Neural crest cell (in vitro differentiated cells): ENCODE measurements around the gene CLK3. TPM values are rescaled to one million over a fixed set of nuclear protein-coding genes. Genes with fewer than 3 reads are reported as not detected.

Source experiments
- DNase-seq: peaks from one replicate; pipeline ENCODE4 v3.0.0; 2021; ENCODE audit warnings: low read depth, mixed read lengths, low spot score
- H3K27ac Mint-ChIP-seq: one replicate; pipeline ENCODE4 v1.8.0; 2021; ENCODE audit warnings: mild to moderate bottlenecking, mixed read lengths; ENCODE audit not compliant: unreplicated experiment
- H3K27me3 Mint-ChIP-seq: 2 replicates; pipeline ENCODE4 v1.8.0; 2021; ENCODE audit warnings: low read depth, mild to moderate bottlenecking, mixed read lengths
- H3K36me3 Mint-ChIP-seq: 2 replicates; pipeline ENCODE4 v1.8.0; 2021; ENCODE audit warnings: low read depth, mild to moderate bottlenecking, mixed read lengths
- H3K4me1 Mint-ChIP-seq: 2 replicates; pipeline ENCODE4 v1.8.0; 2021; ENCODE audit warnings: mixed read lengths
- H3K4me3 Mint-ChIP-seq: one replicate; pipeline ENCODE4 v1.8.0; 2021; ENCODE audit warnings: mild to moderate bottlenecking, mixed read lengths
- H3K9me3 Mint-ChIP-seq: 2 replicates; pipeline ENCODE4 v1.8.0; 2021; ENCODE audit warnings: mixed read lengths
- total RNA-seq: library from RNA; stranded (reverse); gene quantifications from 2 replicates; pipeline ENCODE4 v1.2.1, GENCODE V29; 2021
- TF ChIP-seq, protein P1 (sequence below): fragments of 200-600 bp; sonication (generic); conservative IDR thresholded peaks from 2 replicates; pipeline ENCODE4 v1.5.0; 2021; ENCODE audit warnings: antibody characterized with exemption, mild to moderate bottlenecking

Gene CLK3
- total RNA-seq, 1 donor from 2014 or later, result 88.7 TPM

DNA sequence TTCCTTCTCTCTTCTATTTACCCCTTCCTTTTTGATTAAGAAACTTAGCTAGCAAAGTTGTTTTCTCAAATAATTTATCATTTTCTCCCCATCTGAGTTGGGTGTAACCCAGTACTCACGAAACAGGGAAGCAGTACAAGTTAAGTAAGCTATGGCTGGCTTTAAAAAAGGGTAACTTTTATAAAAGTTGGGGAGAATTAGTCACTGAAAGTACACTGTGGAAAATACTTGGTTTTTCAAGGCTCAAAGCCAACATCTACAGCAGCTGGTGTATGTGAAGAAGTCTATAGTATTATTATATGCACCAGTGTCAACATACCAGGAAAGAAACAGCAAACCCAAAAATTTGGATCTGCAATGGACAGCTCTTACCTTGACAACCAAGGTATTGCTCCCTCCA, 25.5 kb downstream of the CLK3 start:
- H3K27ac Mint-ChIP-seq, result no peak overlapping the region
- peaks cover 17% of the 10 kb centered on the region for H3K4me1 Mint-ChIP-seq

DNA sequence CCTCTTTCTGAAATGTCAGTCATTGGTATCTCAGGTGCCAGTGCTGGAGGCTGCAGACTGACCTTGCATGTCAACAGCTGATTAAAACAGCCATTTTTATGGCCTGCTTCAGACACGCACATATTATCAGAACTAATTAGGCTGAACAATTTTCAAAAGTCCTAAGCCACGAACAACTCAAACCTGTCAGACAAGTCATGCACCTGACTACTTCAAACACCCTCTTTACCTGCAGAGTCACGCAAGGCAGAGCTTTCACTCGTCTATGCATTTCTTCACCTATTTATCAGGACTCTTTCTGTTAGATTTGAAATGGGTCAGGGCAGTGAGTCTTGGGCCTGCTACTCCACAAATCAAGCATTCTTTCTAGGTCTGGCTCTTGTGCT, 26.7 kb downstream of the CLK3 start:
- no peak overlapping the region for H3K27ac Mint-ChIP-seq
- H3K4me3 Mint-ChIP-seq, result no peak overlapping the region
- no peaks in the 10 kb centered on the region for H3K27me3 Mint-ChIP-seq
- no peaks in the 10 kb centered on the region for H3K9me3 Mint-ChIP-seq
- H3K36me3 Mint-ChIP-seq, result peaks cover 3% of the 10 kb centered on the region
- no peak for DNase-seq
- TF ChIP-seq, protein P1, sequence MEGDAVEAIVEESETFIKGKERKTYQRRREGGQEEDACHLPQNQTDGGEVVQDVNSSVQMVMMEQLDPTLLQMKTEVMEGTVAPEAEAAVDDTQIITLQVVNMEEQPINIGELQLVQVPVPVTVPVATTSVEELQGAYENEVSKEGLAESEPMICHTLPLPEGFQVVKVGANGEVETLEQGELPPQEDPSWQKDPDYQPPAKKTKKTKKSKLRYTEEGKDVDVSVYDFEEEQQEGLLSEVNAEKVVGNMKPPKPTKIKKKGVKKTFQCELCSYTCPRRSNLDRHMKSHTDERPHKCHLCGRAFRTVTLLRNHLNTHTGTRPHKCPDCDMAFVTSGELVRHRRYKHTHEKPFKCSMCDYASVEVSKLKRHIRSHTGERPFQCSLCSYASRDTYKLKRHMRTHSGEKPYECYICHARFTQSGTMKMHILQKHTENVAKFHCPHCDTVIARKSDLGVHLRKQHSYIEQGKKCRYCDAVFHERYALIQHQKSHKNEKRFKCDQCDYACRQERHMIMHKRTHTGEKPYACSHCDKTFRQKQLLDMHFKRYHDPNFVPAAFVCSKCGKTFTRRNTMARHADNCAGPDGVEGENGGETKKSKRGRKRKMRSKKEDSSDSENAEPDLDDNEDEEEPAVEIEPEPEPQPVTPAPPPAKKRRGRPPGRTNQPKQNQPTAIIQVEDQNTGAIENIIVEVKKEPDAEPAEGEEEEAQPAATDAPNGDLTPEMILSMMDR, result no peak
- peaks cover 21% of the 10 kb centered on the region for H3K4me1 Mint-ChIP-seq

More for the DNA sequence above, 25.5 kb downstream of the CLK3 start:
- Mint-ChIP-seq H3K36me3 (peaks cover 3% of the 10 kb centered on the region), H3K9me3 (no peaks in the 10 kb centered on the region), H3K27me3 (no peaks in the 10 kb centered on the region), H3K4me3 (no peak overlapping the region)
- TF ChIP-seq, protein P1, result no peak
- DNase-seq, result no peak

GRCh38 chr15:74642734-74643664, 27.4 kb downstream of the CLK3 start:
- Mint-ChIP-seq H3K36me3 (peaks cover 3% of the 10 kb centered on the region), H3K4me1 (peaks cover 21% of the 10 kb centered on the region), H3K9me3 (no peaks in the 10 kb centered on the region), H3K27ac (peak overlapping the region; percentile 92), H3K4me3 (no peak overlapping the region), H3K27me3 (no peaks in the 10 kb centered on the region)
- TF ChIP-seq, protein P1, result no peak
- DNase-seq, result no peak

- Mint-ChIP-seq H3K27me3 (no peaks in the 10 kb centered on the region), H3K36me3 (peaks cover 2% of the 10 kb centered on the region), H3K27ac (peak overlapping the region; percentile 92), H3K9me3 (no peaks in the 10 kb centered on the region), H3K4me3 (no peak overlapping the region), H3K4me1 (peaks cover 21% of the 10 kb centered on the region)
- no peak for DNase-seq
- TF ChIP-seq, protein P1, result no peak
Measured at GRCh38 chr15:74643665-74644204, 28.1 kb downstream of the CLK3 start.

DNA sequence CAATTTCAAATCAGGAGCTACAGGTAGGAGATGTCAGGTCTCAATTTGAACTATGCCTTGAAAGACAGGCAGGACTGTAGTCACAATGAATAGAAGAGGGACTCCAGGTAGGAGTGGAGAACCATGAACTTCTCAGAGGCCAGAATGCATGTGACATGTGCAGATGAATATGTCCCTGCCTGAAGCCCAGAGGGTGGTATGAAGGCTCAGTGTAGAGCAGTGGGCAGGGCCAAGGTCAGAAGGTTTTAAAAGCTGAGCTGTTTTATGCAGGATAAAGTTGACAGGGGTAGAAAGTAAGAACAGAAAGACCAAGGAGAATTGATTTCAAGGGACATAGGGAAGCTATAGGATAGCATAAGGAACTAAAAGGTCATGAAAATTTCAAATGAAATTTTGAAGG, 30.8 kb downstream of the CLK3 start:
- TF ChIP-seq, protein P1, result no peak
- DNase-seq, result no peak
- Mint-ChIP-seq H3K9me3 (no peaks in the 10 kb centered on the region), H3K27ac (no peak overlapping the region), H3K36me3 (peaks cover 8% of the 10 kb centered on the region), H3K27me3 (no peaks in the 10 kb centered on the region), H3K4me1 (peaks cover 25% of the 10 kb centered on the region), H3K4me3 (no peak overlapping the region)
